Breast epithelium (tissue), 4 donors: Measurements from ENCODE around the gene BBX. TPM values are rescaled to one million over a fixed set of nuclear protein-coding genes. Genes with fewer than 3 reads are reported as not detected.

Experiments
- DNase-seq, 2 donors: peaks; one replicate each; pipeline ENCODE4 v3.0.0-alpha.2; 2019; ENCODE audit warnings: low spot score in 2 of 2
- H3K27ac ChIP-seq, 2 donors: fragments of 200-600 bp; sonication (generic) in 1 of 2; one replicate each; pipeline ENCODE4 v1.5.1; 2016 to 2019; ENCODE audit warnings: mild to moderate bottlenecking in 1 of 2
- H3K27me3 ChIP-seq, 2 donors: fragments of 200-600 bp; sonication (generic) in 1 of 2; one replicate each; pipeline versions ENCODE4 v1.5.1 to v1.6.0; 2017 to 2019; ENCODE audit warnings: control low read depth in 1 of 2, mild to moderate bottlenecking in 1 of 2
- H3K36me3 ChIP-seq: fragments of 200-600 bp; one replicate; pipeline ENCODE4 v1.5.1; 2019
- H3K4me1 ChIP-seq, 2 donors: fragments of 200-600 bp; sonication (generic); one replicate each; pipeline ENCODE4 v1.5.1; 2016 to 2019; ENCODE audit warnings: control low read depth in 1 of 2
- H3K4me3 ChIP-seq, 3 donors: fragments of 200-600 bp; sonication (generic); 1 replicate in 2 of 3; 2 replicates in 1 of 3; pipeline ENCODE4 v1.5.1; 2016 to 2019; ENCODE audit warnings: mild to moderate bottlenecking in 3 of 3, moderate library complexity in 2 of 3
- H3K9me3 ChIP-seq, 2 donors: fragments of 200-600 bp; sonication (generic) in 1 of 2; one replicate each; pipeline ENCODE4 v1.5.1; 2016 to 2019; ENCODE audit warnings: control low read depth in 1 of 2
- CTCF ChIP-seq, 3 donors: fragments of 450-650 bp; IDR thresholded peaks; one replicate each; pipeline ENCODE4 v1.5.1; 2016 to 2017; ENCODE audit warnings: antibody characterized with exemption in 3 of 3, mild to moderate bottlenecking in 3 of 3, moderate library complexity in 3 of 3
- POLR2A ChIP-seq: fragments of 450-650 bp; IDR thresholded peaks from one replicate; pipeline ENCODE4 v1.6.1; 2016; ENCODE audit warnings: antibody characterized with exemption, mild to moderate bottlenecking, moderate library complexity
- POLR2AphosphoS5 ChIP-seq, 3 donors: sonication (generic); formaldehyde crosslinking; IDR thresholded peaks; one replicate each; pipeline ENCODE4 v1.6.1; 2017; ENCODE audit warnings: antibody characterized with exemption in 3 of 3
- intact Hi-C: fragments of 100-400 bp; cut with DNase I; formaldehyde crosslinking; loops from one replicate; pipeline ENCODE4 v1.15.1; 2023; ENCODE audit warnings: low total_unique reads
- total RNA-seq, 3 donors: library from RNA; depleted of rRNA; stranded (reverse); fragments of >200 nt; gene quantifications; one replicate each; pipeline ENCODE4 v1.1.0, GENCODE V29; 2016

BBX gene
- total RNA-seq, 3 donors from 2014 or later: 59.0 to 95.9 (median 70.8) TPM

- no peak for DNase-seq
- no peaks in the 10 kb centered on the region for H3K4me1 ChIP-seq
- H3K27ac ChIP-seq: no peak overlapping the region
- no peaks in the 10 kb centered on the region for H3K27me3 ChIP-seq
- H3K36me3 ChIP-seq: no peaks in the 10 kb centered on the region
- TF ChIP-seq CTCF (IDR thresholded peaks at IDR 0.05) (no peak), POLR2A (no peak), POLR2AphosphoS5 (IDR thresholded peaks at IDR 0.05) (no peak)
- no peak overlapping the region for H3K4me3 ChIP-seq
- no peaks in the 10 kb centered on the region for H3K9me3 ChIP-seq
- intact Hi-C loops: no loop called here
These were observed 111.3 kb downstream of the BBX start for GRCh38 chr3:107634099-107634489.

DNA sequence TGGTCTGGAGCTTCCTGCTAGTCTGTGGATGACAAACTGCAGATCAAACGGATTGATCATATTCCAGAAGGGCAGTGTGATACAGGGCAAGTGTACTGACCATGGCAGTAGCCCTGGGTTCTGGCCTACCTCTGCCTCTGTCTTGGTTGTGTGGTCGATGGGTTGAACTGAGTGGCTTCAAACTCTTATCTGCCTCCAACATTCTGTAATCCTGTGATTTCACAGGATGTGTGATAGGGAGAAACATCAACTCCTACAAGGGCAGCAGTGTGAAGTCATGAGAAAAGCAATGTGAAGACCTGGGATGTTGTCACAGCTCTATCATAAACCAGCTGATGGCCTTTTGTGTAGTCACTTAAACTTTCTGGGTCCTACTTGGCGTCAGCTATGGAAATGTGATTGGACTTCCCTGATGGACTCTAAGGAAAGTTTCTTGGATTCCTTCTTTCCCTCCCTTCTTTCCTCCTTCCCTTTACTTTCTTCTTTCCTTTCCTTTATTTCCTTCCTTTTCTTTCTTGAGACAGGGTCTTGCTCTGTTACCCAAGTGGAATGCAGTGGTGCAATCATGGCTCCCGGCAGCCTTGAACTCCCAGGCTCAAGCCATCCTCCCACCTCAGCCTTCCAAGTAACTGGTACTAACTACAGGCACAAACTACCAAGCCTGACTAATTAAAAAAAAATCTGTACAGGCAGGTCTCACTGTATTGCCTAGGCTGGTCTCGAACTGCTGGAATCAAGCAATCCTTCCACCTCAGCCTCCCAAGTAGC lies 114.8 kb downstream of the BBX start:
- Histone ChIP-seq H3K4me3 (no peak overlapping the region), H3K27me3 (no peaks in the 10 kb centered on the region), H3K36me3 (no peaks in the 10 kb centered on the region), H3K4me1 (no peaks in the 10 kb centered on the region), H3K9me3 (no peaks in the 10 kb centered on the region), H3K27ac (no peak overlapping the region)
- no peak for TF ChIP-seq POLR2A
- DNase-seq: no peak
- intact Hi-C loops: no loop called here

GRCh38 chr3:107641572-107642307 lies 119.0 kb downstream of the BBX start:
- Histone ChIP-seq H3K36me3 (no peaks in the 10 kb centered on the region), H3K27me3 (no peaks in the 10 kb centered on the region), H3K4me3 (no peak overlapping the region), H3K9me3 (no peaks in the 10 kb centered on the region), H3K4me1 (no peaks in the 10 kb centered on the region), H3K27ac (no peak overlapping the region)
- intact Hi-C loops: no loop called here
- no peak for DNase-seq
- TF ChIP-seq POLR2A (no peak), POLR2AphosphoS5 (IDR thresholded peaks at IDR 0.05) (no peak), CTCF (IDR thresholded peaks at IDR 0.05) (no peak)

DNA sequence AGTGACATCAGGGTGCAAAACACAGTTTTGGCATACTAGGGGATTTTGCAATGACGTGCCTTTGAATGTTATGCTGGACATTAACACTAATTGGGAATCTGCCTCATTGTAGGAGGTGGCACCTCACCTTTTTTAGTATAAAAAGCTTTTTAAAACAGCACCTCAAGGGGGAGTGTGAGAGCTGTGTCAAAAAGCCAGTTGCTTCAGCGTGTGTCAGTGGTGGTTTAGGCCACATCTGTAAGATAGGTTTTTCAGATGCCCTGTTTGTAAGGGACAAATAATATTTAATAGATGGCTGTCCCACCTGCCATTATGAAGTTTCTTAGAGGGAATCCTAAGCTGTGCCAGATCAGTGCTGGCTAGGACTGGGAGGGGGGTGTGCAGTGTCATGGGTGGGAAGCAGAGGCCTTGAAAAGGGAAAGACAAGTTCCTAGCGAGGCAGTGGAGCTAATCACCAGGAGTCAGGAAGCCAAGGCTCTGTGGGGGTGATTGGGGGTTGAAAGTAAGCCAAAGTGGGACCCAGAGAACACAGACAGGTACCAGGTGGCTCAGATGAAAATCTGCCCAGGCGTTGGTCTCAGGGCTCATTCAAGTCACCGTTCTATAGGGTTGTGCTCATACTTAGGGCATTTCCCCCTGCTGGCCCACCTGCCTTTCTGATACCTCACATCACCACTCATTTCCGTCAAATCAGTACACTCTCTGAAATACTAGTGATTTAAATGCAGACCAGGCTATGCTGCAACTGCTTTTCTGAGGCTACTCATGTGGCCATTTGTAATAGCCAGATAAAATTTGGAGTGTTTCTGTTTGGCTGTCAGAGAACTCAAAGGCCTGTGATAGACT lies 120.5 kb downstream of the BBX start:
- intact Hi-C loops: no loop called here
- Histone ChIP-seq H3K36me3 (no peaks in the 10 kb centered on the region), H3K4me3 (no peak overlapping the region), H3K27me3 (no peaks in the 10 kb centered on the region), H3K27ac (no peak overlapping the region), H3K9me3 (no peaks in the 10 kb centered on the region), H3K4me1 (no peaks in the 10 kb centered on the region)
- TF ChIP-seq POLR2AphosphoS5 (IDR thresholded peaks at IDR 0.05) (no peak), CTCF (IDR thresholded peaks at IDR 0.05) (no peak), POLR2A (no peak)
- DNase-seq: no peak

DNA sequence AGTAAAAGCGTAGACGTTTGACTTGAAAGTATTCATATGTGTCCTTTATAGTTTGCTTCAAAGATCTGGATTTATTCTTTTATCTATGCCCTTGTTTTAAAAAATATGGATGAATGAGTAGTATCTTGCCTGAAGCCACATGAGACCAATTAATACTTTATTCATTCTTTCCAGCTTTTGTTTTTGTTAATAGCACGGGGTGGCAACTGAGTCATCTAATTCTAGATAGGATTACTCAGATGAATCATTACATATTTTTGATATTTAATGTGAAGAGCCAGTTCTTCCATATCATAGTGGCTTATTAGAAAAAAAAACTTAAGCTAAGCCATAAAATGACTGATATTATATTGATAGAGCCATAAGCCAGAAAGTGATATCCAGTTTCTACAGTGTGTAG lies 121.9 kb downstream of the BBX start:
- Histone ChIP-seq H3K4me1 (no peaks in the 10 kb centered on the region), H3K9me3 (no peaks in the 10 kb centered on the region), H3K4me3 (no peak overlapping the region), H3K27me3 (no peaks in the 10 kb centered on the region), H3K27ac (no peak overlapping the region), H3K36me3 (no peaks in the 10 kb centered on the region)
- DNase-seq: no peak
- intact Hi-C loops: no loop called here
- TF ChIP-seq POLR2A: no peak
- TF ChIP-seq POLR2AphosphoS5 (IDR thresholded peaks at IDR 0.05): no peak
- no peak for TF ChIP-seq CTCF (IDR thresholded peaks at IDR 0.05)
